ENCODE measurements around the gene PDZD7. TPM values are rescaled to one million over a fixed set of nuclear protein-coding genes. Genes with fewer than 3 reads are reported as not detected.
A peak's percentile ranks its signal among the peaks of the same experiment; 100 is the strongest.

Gene PDZD7
- total and polyA plus RNA-seq, 9 donors = 0.07 to 1.2 (median 0.63) TPM

- intact Hi-C loops (cut with DNase I) = no loop called here
- H3K27me3 ChIP-seq = no peaks in the 10 kb centered on the region
- TF ChIP-seq POLR2A (IDR thresholded peaks at IDR 0.05) (no peak), CTCF (IDR thresholded peaks at IDR 0.05) (no peak), EP300 (IDR thresholded peaks at IDR 0.05) (no peak)
- no peak for DNase-seq
- 58 to 86% (median 68%) methylated on average over 21 of the region's 21 CpGs for WGBS, 3 donors
- no peaks in the 10 kb centered on the region for H3K36me3 ChIP-seq
- H3K27ac ChIP-seq = no peak overlapping the region
- H3K9me3 ChIP-seq = no peaks in the 10 kb centered on the region
- H3K4me1 ChIP-seq (ENCODE audit: insufficient read depth) = peaks cover 19% of the 10 kb centered on the region
- no peak overlapping the region for H3K4me3 ChIP-seq
Observed at GRCh38 chr10:100989088-100989487, 41.8 kb downstream of the PDZD7 start.

- TF ChIP-seq POLR2A (IDR thresholded peaks at IDR 0.05) = no peak
- TF ChIP-seq CTCF (IDR thresholded peaks at IDR 0.05) = no peak
- no peak for TF ChIP-seq EP300 (IDR thresholded peaks at IDR 0.05)
- intact Hi-C loops (cut with DNase I) = no loop called here
- Histone ChIP-seq H3K36me3 (no peaks in the 10 kb centered on the region), H3K4me3 (peak overlapping the region; percentile 94), H3K4me1 (ENCODE audit: insufficient read depth) (peaks cover 19% of the 10 kb centered on the region), H3K27me3 (no peaks in the 10 kb centered on the region), H3K9me3 (no peaks in the 10 kb centered on the region), H3K27ac (no peak overlapping the region)
- WGBS, 3 donors = 38 to 49% (median 47%) methylated on average over 10 of the region's 10 CpGs
- peak in 1 of 5 donors; percentile 26 for DNase-seq
Observed at GRCh38 chr10:100988166-100988565, 42.8 kb downstream of the PDZD7 start.

- no peaks in the 10 kb centered on the region for H3K27me3 ChIP-seq
- intact Hi-C loops (cut with DNase I) = no loop called here
- 0 to 2% (median 1%) methylated on average over 15 of the region's 15 CpGs for WGBS, 3 donors
- no peaks in the 10 kb centered on the region for H3K9me3 ChIP-seq
- DNase-seq = no peak
- peak overlapping the region; percentile 94 for H3K4me3 ChIP-seq
- H3K4me1 ChIP-seq (ENCODE audit: insufficient read depth) = peaks cover 19% of the 10 kb centered on the region
- peak overlapping the region in 1 of 2 donors; percentile 58 for H3K27ac ChIP-seq
- no peak for TF ChIP-seq CTCF (IDR thresholded peaks at IDR 0.05)
- TF ChIP-seq POLR2A (IDR thresholded peaks at IDR 0.05) = no peak
- TF ChIP-seq EP300 (IDR thresholded peaks at IDR 0.05) = no peak
- no peaks in the 10 kb centered on the region for H3K36me3 ChIP-seq
Observed at GRCh38 chr10:100987685-100988049, 43.3 kb downstream of the PDZD7 start.

GRCh38 chr10:100986952-100987684, 43.8 kb downstream of the PDZD7 start, which contains the start of the genes MRPL43 and TWNK:
Gene MRPL43 (minus strand): TSS chr10:100987497. CDS start chr10:100987443, 54 bp downstream.
Gene TWNK (plus strand): TSS chr10:100987543. CDS start chr10:100988211, 668 bp downstream.
- peaks cover 19% of the 10 kb centered on the region for H3K4me1 ChIP-seq (ENCODE audit: insufficient read depth)
- H3K27ac ChIP-seq = peak within 1 kb of the TSS in 1 of 2 donors; percentile 58
- no peak for TF ChIP-seq EP300 (IDR thresholded peaks at IDR 0.05)
- peak; percentile 56 for TF ChIP-seq POLR2A (IDR thresholded peaks at IDR 0.05)
- intact Hi-C loops (cut with DNase I) = no loop called here
- WGBS, 3 donors = 0 to 1% (median 1%) methylated on average over 75 of the region's 75 CpGs
- H3K4me3 ChIP-seq = peak within 1 kb of the TSS; percentile 94
- H3K27me3 ChIP-seq = no peaks in the 10 kb centered on the region
- DNase-seq = peak; percentile 81 to 90 (median 84)
- H3K36me3 ChIP-seq = no peaks in the 10 kb centered on the region
- H3K9me3 ChIP-seq = no peaks in the 10 kb centered on the region

- WGBS, 3 donors = 7 to 9% (median 8%) methylated on average over 17 of the region's 17 CpGs
- H3K27me3 ChIP-seq = no peaks in the 10 kb centered on the region
- peak overlapping the region in 1 of 2 donors; percentile 58 for H3K27ac ChIP-seq
- H3K4me1 ChIP-seq (ENCODE audit: insufficient read depth) = peaks cover 19% of the 10 kb centered on the region
- intact Hi-C loops (cut with DNase I) = no loop called here
- peak overlapping the region; percentile 94 for H3K4me3 ChIP-seq
- H3K36me3 ChIP-seq = no peaks in the 10 kb centered on the region
- no peak for DNase-seq
- TF ChIP-seq EP300 (IDR thresholded peaks at IDR 0.05) (no peak), CTCF (IDR thresholded peaks at IDR 0.05) (no peak), POLR2A (IDR thresholded peaks at IDR 0.05) (no peak)
- H3K9me3 ChIP-seq = no peaks in the 10 kb centered on the region
Observed at GRCh38 chr10:100986623-100986951, 44.3 kb downstream of the PDZD7 start.

Measured in ovary (tissue), 9 donors.